Endodermal cell (in vitro differentiated cells): ENCODE measurements around the gene LAMB4. TPM values are rescaled to one million over a fixed set of nuclear protein-coding genes. Genes with fewer than 3 reads are reported as not detected.

Experiments
- DNase-seq: peaks from one replicate; pipeline ENCODE4 v3.0.0-alpha.2; 2017
- H3K27ac ChIP-seq: 2 replicates; pipeline ENCODE4 v1.5.1; 2013; ENCODE audit warnings: mild to moderate bottlenecking, low read depth, low read length, moderate library complexity
- H3K27me3 ChIP-seq: 2 replicates; pipeline ENCODE4 v1.6.1; 2013; ENCODE audit warnings: mild to moderate bottlenecking, low read length, moderate library complexity; ENCODE audit not compliant: insufficient read depth, control insufficient read depth, poor library complexity, severe bottlenecking
- H3K36me3 ChIP-seq: 2 replicates; pipeline ENCODE4 v1.7.0; 2013; ENCODE audit warnings: mild to moderate bottlenecking, low read length, moderate library complexity; ENCODE audit not compliant: control insufficient read depth, insufficient read depth
- H3K4me1 ChIP-seq: one replicate; pipeline ENCODE4 v1.7.0; 2013; ENCODE audit warnings: low read length; ENCODE audit not compliant: control insufficient read depth, insufficient read depth
- H3K4me3 ChIP-seq: 2 replicates; pipeline ENCODE4 v1.5.1; 2013; ENCODE audit warnings: mild to moderate bottlenecking, low read length, moderate library complexity
- H3K9ac ChIP-seq: 2 replicates; pipeline ENCODE4 v1.6.1; 2013; ENCODE audit warnings: mild to moderate bottlenecking, low read length, moderate library complexity; ENCODE audit not compliant: poor library complexity, severe bottlenecking; ENCODE audit errors: extremely low read depth
- H3K9me3 ChIP-seq: 2 replicates; pipeline ENCODE4 v1.6.1; 2013; ENCODE audit warnings: mild to moderate bottlenecking, low read length, moderate library complexity; ENCODE audit not compliant: control insufficient read depth
- H3K27ac Mint-ChIP-seq: 2 replicates; pipeline ENCODE4 v1.8.0; 2020; ENCODE audit warnings: mixed read lengths
- H3K27me3 Mint-ChIP-seq: 2 replicates; pipeline ENCODE4 v1.8.0; 2021; ENCODE audit warnings: mild to moderate bottlenecking, mixed read lengths; ENCODE audit not compliant: insufficient read depth
- H3K36me3 Mint-ChIP-seq: 2 replicates; pipeline ENCODE4 v1.8.0; 2020; ENCODE audit warnings: low read depth, mixed read lengths
- H3K4me1 Mint-ChIP-seq: 2 replicates; pipeline ENCODE4 v1.8.0; 2020; ENCODE audit warnings: mixed read lengths
- H3K4me3 Mint-ChIP-seq: 2 replicates; pipeline ENCODE4 v1.8.0; 2020; ENCODE audit warnings: mild to moderate bottlenecking, moderate library complexity, mixed read lengths
- H3K9me3 Mint-ChIP-seq: 2 replicates; pipeline ENCODE4 v1.8.0; 2020; ENCODE audit warnings: mild to moderate bottlenecking, mixed read lengths
- CTCF ChIP-seq: fragments of 200-600 bp; sonication (generic); conservative IDR thresholded peaks from 2 replicates; pipeline ENCODE4 v1.5.0; 2021; ENCODE audit warnings: antibody characterized with exemption, mild to moderate bottlenecking
- whole genome bisulfite sequencing, 2 experiments: methylation state at CpG; one replicate each; pipeline versions ENCODE4 v1.1.5 to v1.1.7; 2013; ENCODE audit warnings: missing lambda C conversion rate in 2 of 2, mixed read lengths in 1 of 2; ENCODE audit not compliant: insufficient coverage in 1 of 2, insufficient read length in 1 of 2; 5-methylcytosine and 5-hydroxymethylcytosine counted together
- total RNA-seq, 2 donors: library from RNA; stranded (reverse); fragmentation: NEBNext Ultra II Directional in 1 of 2; extraction: Animal tissue kit (Norgen Biotek cat#: 25700) in 1 of 2; gene quantifications; 2 replicates in 1 of 2; 3 replicates in 1 of 2; pipeline ENCODE4 v1.2.1, GENCODE V29; 2021

LAMB4 gene
- total RNA-seq, 2 donors from 2014 or later: not detected

- no peak overlapping the region for H3K27ac Mint-ChIP-seq
- Histone ChIP-seq H3K36me3 (peaks cover 96% of the 10 kb centered on the region), H3K4me3 (no peak overlapping the region), H3K9ac (no peak overlapping the region), H3K27ac (no peak overlapping the region), H3K9me3 (no peaks in the 10 kb centered on the region), H3K27me3 (no peaks in the 10 kb centered on the region), H3K4me1 (peaks cover 6% of the 10 kb centered on the region)
- no peak for DNase-seq
- H3K27me3 Mint-ChIP-seq: no peaks in the 10 kb centered on the region
- H3K36me3 Mint-ChIP-seq: peaks cover 61% of the 10 kb centered on the region
- H3K9me3 Mint-ChIP-seq: no peaks in the 10 kb centered on the region
- no peak overlapping the region for H3K4me3 Mint-ChIP-seq
- 96 to 98% methylated on average over 8 of the region's 8 CpGs for WGBS, 2 experiments
- TF ChIP-seq CTCF: no peak
- H3K4me1 Mint-ChIP-seq: no peaks in the 10 kb centered on the region
These were observed 149.4 kb downstream of the LAMB4 start for GRCh38 chr7:107980671-107981190.

GRCh38 chr7:107980171-107980570 lies 150.0 kb downstream of the LAMB4 start:
- no peaks in the 10 kb centered on the region for H3K4me1 Mint-ChIP-seq
- TF ChIP-seq CTCF: no peak
- Histone ChIP-seq H3K27ac (no peak overlapping the region), H3K9me3 (no peaks in the 10 kb centered on the region), H3K4me1 (peaks cover 6% of the 10 kb centered on the region), H3K36me3 (peaks cover 99% of the 10 kb centered on the region), H3K4me3 (no peak overlapping the region), H3K9ac (no peak overlapping the region), H3K27me3 (no peaks in the 10 kb centered on the region)
- H3K36me3 Mint-ChIP-seq: peaks cover 65% of the 10 kb centered on the region
- no peaks in the 10 kb centered on the region for H3K27me3 Mint-ChIP-seq
- no peak for DNase-seq
- H3K27ac Mint-ChIP-seq: no peak overlapping the region
- H3K4me3 Mint-ChIP-seq: no peak overlapping the region
- 76 to 97% methylated on average over 3 of the region's 3 CpGs for WGBS, 2 experiments
- no peaks in the 10 kb centered on the region for H3K9me3 Mint-ChIP-seq

GRCh38 chr7:107978815-107979408 lies 151.2 kb downstream of the LAMB4 start:
- Mint-ChIP-seq H3K27ac (no peak overlapping the region), H3K4me3 (no peak overlapping the region), H3K4me1 (no peaks in the 10 kb centered on the region), H3K9me3 (no peaks in the 10 kb centered on the region), H3K36me3 (peaks cover 65% of the 10 kb centered on the region), H3K27me3 (no peaks in the 10 kb centered on the region)
- H3K27ac ChIP-seq: no peak overlapping the region
- no peak overlapping the region for H3K4me3 ChIP-seq
- 91 to 97% methylated on average over 4 to 5 of the region's 5 CpGs for WGBS, 2 experiments
- H3K4me1 ChIP-seq: peaks cover 6% of the 10 kb centered on the region
- no peaks in the 10 kb centered on the region for H3K27me3 ChIP-seq
- no peak overlapping the region for H3K9ac ChIP-seq
- no peaks in the 10 kb centered on the region for H3K9me3 ChIP-seq
- no peak for TF ChIP-seq CTCF
- DNase-seq: no peak
- H3K36me3 ChIP-seq: peaks cover 99% of the 10 kb centered on the region
